NB4 (cell line): ENCODE data around the gene CFAP210.

Source experiments
- DNase-seq: peaks from one replicate; pipeline ENCODE4 v3.0.0; 2010; ENCODE audit warnings: low read depth
- H3K4me3 ChIP-seq: one replicate; pipeline ENCODE4 v1.5.1; 2011; ENCODE audit warnings: mild to moderate bottlenecking, low read depth, low read length, moderate library complexity
- CTCF ChIP-seq: IDR thresholded peaks from one replicate; pipeline ENCODE4 v1.5.1; 2012; ENCODE audit warnings: low read depth, low read length
- MAX ChIP-seq: IDR thresholded peaks from 2 replicates; pipeline ENCODE4 v1.6.1; 2011; ENCODE audit warnings: low read depth, low read length
- MYC ChIP-seq: IDR thresholded peaks from 2 replicates; pipeline ENCODE4 v1.6.1; 2011; ENCODE audit warnings: low read depth, low read length
- POLR2A ChIP-seq: IDR thresholded peaks from 2 replicates; pipeline ENCODE4 v1.6.1; 2011; ENCODE audit warnings: mild to moderate bottlenecking; ENCODE audit not compliant: insufficient read length; ENCODE audit errors: extremely low read depth

The CFAP210 gene

DNA sequence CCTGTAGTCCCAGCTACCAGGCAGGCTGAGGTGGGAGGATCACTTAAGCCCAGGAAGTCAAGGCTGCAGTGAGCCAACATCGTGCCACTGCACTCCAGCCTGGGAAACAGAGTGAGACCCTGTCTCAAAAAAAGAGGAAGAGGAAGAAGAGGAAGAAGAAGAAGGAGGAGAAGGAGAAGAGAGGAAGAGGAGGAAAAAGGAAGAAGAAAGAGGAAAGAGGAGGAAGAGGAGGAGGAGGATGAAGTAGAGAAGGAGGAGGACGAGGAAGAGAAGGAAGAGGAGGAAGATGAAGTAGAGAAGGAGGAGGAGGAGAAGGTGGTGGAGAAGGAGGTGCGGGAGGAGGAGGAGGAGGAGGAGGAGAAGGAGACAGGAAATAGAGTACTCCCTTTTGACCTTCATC is 38.0 kb downstream of the CFAP210 start:
- no peak for DNase-seq
- no peak overlapping the region for H3K4me3 ChIP-seq
- TF ChIP-seq POLR2A (no peak), MAX (no peak), CTCF (no peak), MYC (no peak)

DNA sequence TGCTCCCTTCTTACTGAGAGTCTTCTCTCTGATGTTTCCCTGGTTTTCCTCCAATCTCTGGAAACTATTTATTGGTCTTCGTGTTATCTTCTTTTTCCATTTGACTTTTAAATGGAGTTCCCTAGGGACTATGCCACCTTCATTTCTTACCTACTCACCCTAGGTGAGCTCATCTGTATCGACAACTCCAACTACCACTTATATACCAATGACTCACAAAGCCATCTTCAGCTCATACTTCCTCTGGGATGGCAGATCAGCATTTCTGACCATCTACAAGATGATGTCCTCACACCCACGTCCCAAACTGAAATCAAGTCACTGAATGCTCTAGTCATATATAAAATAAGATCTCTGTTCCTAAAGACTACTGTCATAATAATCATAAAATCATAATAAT is 40.6 kb downstream of the CFAP210 start:
- no peak overlapping the region for H3K4me3 ChIP-seq
- peak; percentile 21 for DNase-seq
- TF ChIP-seq CTCF (no peak), MYC (no peak), POLR2A (no peak), MAX (no peak)

- no peak for TF ChIP-seq MYC
- TF ChIP-seq POLR2A: no peak
- TF ChIP-seq CTCF: no peak
- TF ChIP-seq MAX: no peak
- no peak for DNase-seq
Observed at GRCh38 chr2:169649278-169649677, 44.9 kb downstream of the CFAP210 start.

DNA sequence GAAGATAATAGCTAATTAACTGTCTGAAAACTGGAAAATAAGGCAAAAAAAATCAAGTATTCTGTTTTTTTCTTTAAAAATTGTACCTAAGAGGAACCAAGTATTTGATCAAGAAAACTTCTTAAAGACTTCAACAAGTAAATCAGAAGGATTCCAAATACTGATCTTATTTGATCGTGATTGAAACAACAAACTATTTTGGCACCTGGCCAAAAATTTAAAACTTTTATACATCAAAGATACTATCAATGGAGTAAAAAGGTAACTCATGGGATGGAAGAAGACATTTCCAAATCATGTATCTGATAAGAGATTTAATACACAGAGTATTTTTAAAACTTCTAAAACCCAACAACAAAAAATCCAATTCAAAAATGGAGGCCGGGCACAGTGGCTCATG is 46.7 kb downstream of the CFAP210 start:
- TF ChIP-seq MYC: no peak
- no peak overlapping the region for H3K4me3 ChIP-seq
- no peak for DNase-seq

More at GRCh38 chr2:169649278-169649677, 44.9 kb downstream of the CFAP210 start:
- no peak overlapping the region for H3K4me3 ChIP-seq

- DNase-seq: no peak
- H3K4me3 ChIP-seq: no peak overlapping the region
- TF ChIP-seq POLR2A: no peak
Observed at GRCh38 chr2:169644173-169644572, 50.0 kb downstream of the CFAP210 start.

GRCh38 chr2:169641464-169641863 is 52.7 kb downstream of the CFAP210 start:
- no peak overlapping the region for H3K4me3 ChIP-seq
- no peak for TF ChIP-seq POLR2A
- TF ChIP-seq CTCF: no peak
- DNase-seq: no peak

DNA sequence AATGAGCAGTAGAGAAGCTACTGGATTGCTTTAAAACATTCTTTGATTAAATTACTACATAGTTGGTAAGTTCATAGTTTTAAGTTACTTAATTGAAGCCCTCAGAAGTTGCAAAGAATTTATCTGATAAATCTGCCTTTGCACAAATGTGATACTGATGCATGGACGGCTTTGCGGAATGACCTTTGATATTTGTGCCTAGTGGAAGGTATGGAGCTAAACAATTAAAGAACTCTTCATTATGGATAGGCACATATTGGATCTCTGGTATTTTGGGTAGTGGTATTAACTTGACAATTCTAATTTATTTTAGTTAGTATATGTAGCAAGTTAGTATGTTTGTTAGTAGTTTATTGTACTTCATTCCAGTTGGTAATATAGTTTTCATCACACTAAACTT is 54.1 kb downstream of the CFAP210 start:
- no peak for DNase-seq
- TF ChIP-seq POLR2A (no peak), CTCF (no peak), MYC (no peak), MAX (no peak)

More for the DNA sequence above, 54.1 kb downstream of the CFAP210 start:
- no peak overlapping the region for H3K4me3 ChIP-seq
